Fibroblast of lung (primary cell): ENCODE measurements around the gene SPSB2. TPM values are rescaled to one million over a fixed set of nuclear protein-coding genes. Genes with fewer than 3 reads are reported as not detected.
A peak's percentile ranks its signal among the peaks of the same experiment; 100 is the strongest.

Experiments
- DNase-seq, 2 donors: peaks; one replicate each; pipeline versions ENCODE4 v3.0.0 to v3.0.0-alpha.2; 2010; ENCODE audit warnings: low read depth in 2 of 2
- H2AFZ ChIP-seq: 2 replicates; pipeline ENCODE4 v1.5.1; 2012; ENCODE audit warnings: low read length, control low read depth, inconsistent platforms
- H3K27ac ChIP-seq: 2 replicates; pipeline ENCODE4 v1.5.1; 2011; ENCODE audit warnings: low read length, control low read depth; ENCODE audit not compliant: insufficient read depth
- H3K27me3 ChIP-seq: 2 replicates; pipeline ENCODE4 v1.5.1; 2011; ENCODE audit warnings: mild to moderate bottlenecking, low read length; ENCODE audit not compliant: control insufficient read depth, insufficient read depth
- H3K36me3 ChIP-seq: 2 replicates; pipeline ENCODE4 v1.5.1; 2011; ENCODE audit warnings: low read length; ENCODE audit not compliant: control insufficient read depth, insufficient read depth
- H3K4me1 ChIP-seq: 2 replicates; pipeline ENCODE4 v1.5.1; 2011; ENCODE audit warnings: low read length; ENCODE audit not compliant: control insufficient read depth, insufficient read depth; ENCODE audit errors: extremely low read depth
- H3K4me2 ChIP-seq: 2 replicates; pipeline ENCODE4 v1.5.1; 2011; ENCODE audit warnings: low read length, control low read depth; ENCODE audit not compliant: insufficient read depth; ENCODE audit errors: extremely low read depth
- H3K4me3 ChIP-seq, 4 experiments: fragments of 200-600 bp in 1 of 4; sonication (generic) in 1 of 4; replicated peaks in 1 of 4; 2 replicates each; pipeline ENCODE4 v1.5.1; 2011 to 2016; ENCODE audit warnings: low read length in 4 of 4, low read depth in 3 of 4, mild to moderate bottlenecking in 3 of 4, control low read depth in 2 of 4, inconsistent platforms in 1 of 4, mixed read lengths in 1 of 4; ENCODE audit not compliant: insufficient read depth in 1 of 4; ENCODE audit errors: control extremely low read depth in 1 of 4
- H3K79me2 ChIP-seq: 2 replicates; pipeline ENCODE4 v1.5.1; 2012; ENCODE audit warnings: mild to moderate bottlenecking, low read length, inconsistent platforms; ENCODE audit not compliant: control insufficient read depth, insufficient read depth
- H3K9ac ChIP-seq: 2 replicates; pipeline ENCODE4 v1.5.1; 2011; ENCODE audit warnings: mild to moderate bottlenecking, low read length, control low read depth; ENCODE audit not compliant: insufficient read depth
- H3K9me3 ChIP-seq: 2 replicates; pipeline ENCODE4 v1.5.1; 2012; ENCODE audit warnings: low read depth, low read length; ENCODE audit not compliant: control insufficient read depth, insufficient read depth
- H4K20me1 ChIP-seq: 2 replicates; pipeline ENCODE4 v1.5.1; 2011; ENCODE audit warnings: low read length; ENCODE audit not compliant: control insufficient read depth, insufficient read depth; ENCODE audit errors: extremely low read depth
- CTCF ChIP-seq, 2 donors: IDR thresholded peaks in 1 of 2; conservative IDR thresholded peaks in 1 of 2; 1 replicate in 1 of 2; 2 replicates in 1 of 2; pipeline ENCODE4 v1.5.1; 2011 to 2012; ENCODE audit warnings: low read length in 2 of 2, control low read depth in 1 of 2, inconsistent platforms in 1 of 2, low read depth in 1 of 2, mild to moderate bottlenecking in 1 of 2
- EZH2 ChIP-seq: IDR thresholded peaks from 2 replicates; pipeline ENCODE4 v1.5.1; 2012; ENCODE audit warnings: low read length, control low read depth, mild to moderate bottlenecking; ENCODE audit errors: missing control alignments
- polyA plus RNA-seq, 2 donors: library from polyadenylated mRNA; depleted of rRNA in 1 of 2; stranded (reverse) in 1 of 2; unstranded in 1 of 2; fragments of >200 nt; gene quantifications; 2 replicates each; pipeline ENCODE4 v1.2.1, GENCODE V29; 2011 to 2012; ENCODE audit warnings: missing spikeins in 1 of 2
- total RNA-seq: library from RNA; depleted of rRNA; stranded (reverse); fragments of >200 nt; gene quantifications from 2 replicates; pipeline ENCODE4 v1.2.1, GENCODE V29; 2014

The SPSB2 gene
- total and polyA plus RNA-seq, 2 donors (not counting 1 experiment from before 2014, with no cell fraction given): 1.8 to 12.7 TPM

- DNase-seq: no peak
- Histone ChIP-seq H3K9me3 (no peaks in the 10 kb centered on the region), H4K20me1 (no peaks in the 10 kb centered on the region), H3K36me3 (peaks cover 25% of the 10 kb centered on the region), H2AFZ (no peak overlapping the region), H3K4me1 (peaks cover 17% of the 10 kb centered on the region), H3K4me2 (no peak overlapping the region), H3K27me3 (no peaks in the 10 kb centered on the region), H3K79me2 (peaks cover 32% of the 10 kb centered on the region), H3K27ac (no peak overlapping the region), H3K4me3 (no peak overlapping the region), H3K9ac (no peak overlapping the region)
- TF ChIP-seq CTCF (conservative IDR thresholded peaks at IDR 0.05 in 1 of 2, IDR thresholded peaks at IDR 0.05 in 1 of 2; ENCODE audit: low read depth in 1 of 2, low read length in 2 of 2) (no peak), EZH2 (no peak)
These were observed 17.8 kb downstream of the SPSB2 start for GRCh38 chr12:6855322-6855721.

- Histone ChIP-seq H3K79me2 (peaks cover 43% of the 10 kb centered on the region), H3K9ac (no peak overlapping the region), H3K27ac (peak overlapping the region; percentile 82), H4K20me1 (no peaks in the 10 kb centered on the region), H2AFZ (no peak overlapping the region), H3K4me2 (peak overlapping the region; percentile 58), H3K36me3 (peaks cover 20% of the 10 kb centered on the region), H3K9me3 (no peaks in the 10 kb centered on the region), H3K4me3 (peak overlapping the region in 1 of 4 experiments; percentile 81), H3K4me1 (peaks cover 17% of the 10 kb centered on the region), H3K27me3 (no peaks in the 10 kb centered on the region)
- TF ChIP-seq EZH2 (no peak), CTCF (conservative IDR thresholded peaks at IDR 0.05 in 1 of 2, IDR thresholded peaks at IDR 0.05 in 1 of 2; ENCODE audit: low read depth in 1 of 2, low read length in 2 of 2) (no peak)
- no peak for DNase-seq
These were observed 19.1 kb downstream of the SPSB2 start for GRCh38 chr12:6854036-6854435.

- Histone ChIP-seq H3K27me3 (no peaks in the 10 kb centered on the region), H3K36me3 (peaks cover 20% of the 10 kb centered on the region), H4K20me1 (no peaks in the 10 kb centered on the region), H3K4me3 (peak overlapping the region in 3 of 4 experiments; percentile 61 to 93 (median 81)), H3K27ac (peak overlapping the region; percentile 82), H3K9me3 (no peaks in the 10 kb centered on the region), H3K79me2 (peaks cover 47% of the 10 kb centered on the region), H3K4me2 (peak overlapping the region; percentile 58), H3K9ac (peak overlapping the region; percentile 56), H2AFZ (no peak overlapping the region), H3K4me1 (peaks cover 17% of the 10 kb centered on the region)
- DNase-seq: no peak
- TF ChIP-seq CTCF (conservative IDR thresholded peaks at IDR 0.05 in 1 of 2, IDR thresholded peaks at IDR 0.05 in 1 of 2; ENCODE audit: low read depth in 1 of 2, low read length in 2 of 2) (no peak), EZH2 (no peak)
These were observed 19.5 kb downstream of the SPSB2 start for GRCh38 chr12:6853626-6854025.
